B cell (primary cell): ENCODE data around the gene ARHGAP26.

ENCODE experiments used
- CTCF ChIP-seq: fragments of 200-600 bp; IDR thresholded peaks from one replicate; pipeline ENCODE4 v1.8.0; 2022; ENCODE audit warnings: antibody characterized with exemption, mild to moderate bottlenecking
- EZH2 ChIP-seq: IDR thresholded peaks from 2 replicates; pipeline ENCODE4 v1.6.1; 2012; ENCODE audit warnings: borderline replicate concordance, low read depth, mild to moderate bottlenecking, moderate library complexity, low read length; ENCODE audit not compliant: insufficient read depth, poor library complexity, severe bottlenecking

DNA sequence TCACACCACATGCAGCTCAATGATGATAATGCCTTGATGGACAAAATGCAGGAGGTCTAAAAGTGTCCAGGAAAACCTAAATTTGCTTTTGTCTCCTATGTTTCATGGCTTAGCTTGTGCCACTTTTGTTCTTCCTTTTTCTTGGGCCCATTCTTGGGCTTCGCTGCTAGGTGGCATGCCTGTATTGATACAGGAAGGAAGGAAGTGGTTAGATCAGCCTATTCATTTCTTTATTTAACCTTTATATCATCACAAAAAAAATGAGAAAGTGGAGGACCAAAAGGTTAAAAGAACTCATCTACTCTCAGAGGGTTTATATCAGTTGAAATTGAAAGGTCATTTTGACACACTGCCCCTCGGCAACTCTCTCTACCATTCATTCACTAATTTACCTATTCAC, 260.2 kb downstream of the ARHGAP26 start:
- TF ChIP-seq CTCF (no peak), EZH2 (no peak)
